GM23248 (cell line): Measurements from ENCODE around the gene NDUFAF5. TPM values are rescaled to one million over a fixed set of nuclear protein-coding genes. Genes with fewer than 3 reads are reported as not detected.
"Not testable (repeated sequence)": the region's sequence is repeated elsewhere in the genome, so short reads cannot be mapped to it uniquely, and the experiment has no call there.

Experiments
- DNase-seq: peaks from one replicate; pipeline ENCODE4 v3.0.0-alpha.2; 2015
- H2AFZ ChIP-seq: fragments of 200-600 bp; sonication (generic); 2 replicates; pipeline ENCODE4 v1.6.1; 2016; ENCODE audit warnings: antibody characterized with exemption
- H3F3A ChIP-seq: fragments of 200-600 bp; sonication (generic); 2 replicates; pipeline ENCODE4 v1.6.1; 2016; ENCODE audit warnings: mild to moderate bottlenecking, antibody characterized with exemption, mixed run types; ENCODE audit not compliant: insufficient read depth
- H3K27ac ChIP-seq: fragments of 200-600 bp; sonication (generic); 2 replicates; pipeline ENCODE4 v1.5.1; 2016; ENCODE audit warnings: mild to moderate bottlenecking
- H3K27me3 ChIP-seq: fragments of 200-600 bp; sonication (generic); replicated peaks from 2 replicates; pipeline ENCODE4 v1.6.1; 2016; ENCODE audit warnings: mild to moderate bottlenecking; ENCODE audit not compliant: insufficient read depth
- H3K36me3 ChIP-seq: fragments of 200-600 bp; sonication (generic); 2 replicates; pipeline ENCODE4 v1.6.1; 2016; ENCODE audit warnings: low read depth, mild to moderate bottlenecking
- H3K4me1 ChIP-seq: fragments of 200-600 bp; sonication (generic); 2 replicates; pipeline ENCODE4 v1.6.1; 2016; ENCODE audit warnings: mild to moderate bottlenecking; ENCODE audit not compliant: insufficient read depth
- H3K4me2 ChIP-seq: fragments of 200-600 bp; sonication (generic); one replicate; pipeline ENCODE4 v1.6.1; 2016; ENCODE audit warnings: mild to moderate bottlenecking; ENCODE audit not compliant: unreplicated experiment
- H3K4me3 ChIP-seq: fragments of 200-600 bp; sonication (generic); 2 replicates; pipeline ENCODE4 v1.5.1; 2016; ENCODE audit warnings: mild to moderate bottlenecking
- H3K79me2 ChIP-seq: fragments of 200-600 bp; sonication (generic); 2 replicates; pipeline ENCODE4 v1.6.1; 2016; ENCODE audit warnings: mild to moderate bottlenecking; ENCODE audit not compliant: insufficient read depth
- H3K9ac ChIP-seq: fragments of 200-600 bp; sonication (generic); 2 replicates; pipeline ENCODE4 v1.6.1; 2016; ENCODE audit warnings: mild to moderate bottlenecking
- H3K9me2 ChIP-seq: fragments of 200-600 bp; sonication (generic); 2 replicates; pipeline ENCODE4 v1.6.1; 2016; ENCODE audit warnings: mixed run types, mild to moderate bottlenecking, moderate library complexity; ENCODE audit not compliant: insufficient read depth
- H3K9me3 ChIP-seq: fragments of 200-600 bp; sonication (generic); one replicate; pipeline ENCODE4 v1.6.1; 2017; ENCODE audit warnings: low read depth
- H4K20me1 ChIP-seq: fragments of 200-600 bp; sonication (generic); 2 replicates; pipeline ENCODE4 v1.6.0; 2016; ENCODE audit not compliant: insufficient read depth
- EZH2 ChIP-seq: fragments of 200-600 bp; sonication (generic); IDR thresholded peaks from 2 replicates; pipeline ENCODE4 v1.6.1; 2018; ENCODE audit warnings: antibody characterized with exemption, mild to moderate bottlenecking; ENCODE audit not compliant: insufficient read depth, poor library complexity, severe bottlenecking
- EZH2phosphoT487 ChIP-seq: fragments of 200-600 bp; sonication (generic); IDR thresholded peaks from 2 replicates; pipeline ENCODE4 v1.6.1; 2018; ENCODE audit warnings: antibody characterized with exemption, moderate library complexity, mild to moderate bottlenecking, low read depth; ENCODE audit not compliant: insufficient read depth
- WGBS, 2 experiments: methylation state at CpG; one replicate each; pipeline ENCODE4 v1.1.6; 2015 to 2017; ENCODE audit warnings: low lambda C conversion rate in 2 of 2, low coverage in 1 of 2; ENCODE audit errors: missing lambda C conversion rate in 2 of 2; 5-methylcytosine and 5-hydroxymethylcytosine counted together
- in situ Hi-C: fragments of 300-500 bp; cut with MboI; formaldehyde crosslinking; loops from 2 replicates; pipeline ENCODE4 v1.15.0; 2020
- polyA plus RNA-seq: library from polyadenylated mRNA; unstranded; fragments of >200 nt; fragmentation: Nextera tagmentation; extraction: Ambion mirVana; gene quantifications from 2 replicates; pipeline ENCODE4 v1.2.1, GENCODE V29; 2016
- total RNA-seq: library from RNA; depleted of rRNA; stranded (reverse); fragments of >200 nt; shearing (Covaris generic); gene quantifications from 2 replicates; pipeline ENCODE4 v1.2.3, GENCODE V29; 2014; rRNA removed

The NDUFAF5 gene
- total RNA-seq (5.3 and 13.0 TPM in 2 replicates), polyA plus RNA-seq (14.5 and 16.2 TPM in 2 replicates)

- TF ChIP-seq EZH2phosphoT487 (no peak), EZH2 (no peak)
- H3K79me2 ChIP-seq = peaks cover 90% of the 10 kb centered on the region
- H2AFZ ChIP-seq = peak within 1 kb of the TSS; percentile 98
- H3K27ac ChIP-seq = peak within 1 kb of the TSS; percentile 80
- H3K9ac ChIP-seq = peak within 1 kb of the TSS; percentile 96
- peak; percentile 98 for DNase-seq
- peak within 1 kb of the TSS; percentile 97 for H3K4me2 ChIP-seq
- H3K36me3 ChIP-seq = peaks cover 31% of the 10 kb centered on the region
- H3K27me3 ChIP-seq = no peaks in the 10 kb centered on the region
- no peaks in the 10 kb centered on the region for H4K20me1 ChIP-seq
- H3F3A ChIP-seq = no peaks in the 10 kb centered on the region
- WGBS, 2 experiments = 1 to 2% methylated on average over 48 to 54 of the region's 54 CpGs
- H3K4me3 ChIP-seq = peak within 1 kb of the TSS; percentile 94
- H3K4me1 ChIP-seq = peaks cover 22% of the 10 kb centered on the region
- in situ Hi-C loops = no loop called here
- H3K9me2 ChIP-seq = no peaks in the 10 kb centered on the region
- H3K9me3 ChIP-seq = no peaks in the 10 kb centered on the region
Measured at GRCh38 chr20:13784893-13785715, at the start of gene NDUFAF5, which contains the start of gene ESF1. TSS of gene NDUFAF5 (plus strand) at chr20:13785028. CDS start at chr20:13785069, 41 bp downstream. TSS of gene ESF1 (minus strand) at chr20:13784919. CDS start at chr20:13783140, 1,779 bp downstream.

GRCh38 chr20:13735826-13736225, 49.0 kb upstream of the NDUFAF5 start:
- Histone ChIP-seq H3K9me3 (no peaks in the 10 kb centered on the region), H3K4me3 (no peak overlapping the region), H3K27ac (no peak overlapping the region), H3F3A (peaks cover 18% of the 10 kb centered on the region), H3K9me2 (no peaks in the 10 kb centered on the region), H3K9ac (no peak overlapping the region), H4K20me1 (no peaks in the 10 kb centered on the region), H2AFZ (no peak overlapping the region), H3K79me2 (no peaks in the 10 kb centered on the region), H3K4me1 (peaks cover 12% of the 10 kb centered on the region), H3K27me3 (no peaks in the 10 kb centered on the region), H3K36me3 (peaks cover 30% of the 10 kb centered on the region), H3K4me2 (no peak overlapping the region)
- 96 to 100% methylated on average over 1 of the region's 1 CpG for WGBS, 2 experiments
- in situ Hi-C loops = no loop called here
- DNase-seq = no peak
- TF ChIP-seq EZH2 = no peak

- Histone ChIP-seq H3K79me2 (0 out of 2 replicates have a peak, but pooled peaks cover 2% of the 10 kb centered on the region), H3K4me2 (peak overlapping the region; percentile 56), H3K4me1 (peaks cover 12% of the 10 kb centered on the region), H3K27me3 (no peaks in the 10 kb centered on the region), H4K20me1 (no peaks in the 10 kb centered on the region), H2AFZ (no peak overlapping the region), H3F3A (peaks cover 18% of the 10 kb centered on the region), H3K9me2 (no peaks in the 10 kb centered on the region), H3K27ac (peak overlapping the region; percentile 34), H3K4me3 (no peak overlapping the region), H3K36me3 (peaks cover 36% of the 10 kb centered on the region), H3K9ac (peak overlapping the region; percentile 16), H3K9me3 (no peaks in the 10 kb centered on the region)
- in situ Hi-C loops = no loop called here
- 7 to 8% methylated on average over 3 of the region's 3 CpGs for WGBS, 2 experiments
- no peak for TF ChIP-seq EZH2
- TF ChIP-seq EZH2phosphoT487 = no peak
- DNase-seq = peak; percentile 83
Measured at GRCh38 chr20:13736436-13737191, 48.2 kb upstream of the NDUFAF5 start.

- WGBS, 2 experiments = 90 to 100% methylated on average over 1 of the region's 1 CpG
- H3K79me2 ChIP-seq, H3K9ac ChIP-seq, H3K9me3 ChIP-seq, in situ Hi-C loops, H3K27ac ChIP-seq, H3K27me3 ChIP-seq, H3K4me2 ChIP-seq, DNase-seq, H3K9me2 ChIP-seq, H2AFZ ChIP-seq, H4K20me1 ChIP-seq, H3K4me3 ChIP-seq: not testable (repeated sequence)
- Histone ChIP-seq H3K4me1 (peaks cover 12% of the 10 kb centered on the region), H3F3A (peaks cover 18% of the 10 kb centered on the region), H3K36me3 (peaks cover 29% of the 10 kb centered on the region)
Measured at GRCh38 chr20:13738187-13738586, 46.6 kb upstream of the NDUFAF5 start.
